ENCODE data around the gene GPATCH1.
"Not testable (repeated sequence)": the region's sequence is repeated elsewhere in the genome, so short reads cannot be mapped to it uniquely, and the experiment has no call there.

GPATCH1 gene

DNA sequence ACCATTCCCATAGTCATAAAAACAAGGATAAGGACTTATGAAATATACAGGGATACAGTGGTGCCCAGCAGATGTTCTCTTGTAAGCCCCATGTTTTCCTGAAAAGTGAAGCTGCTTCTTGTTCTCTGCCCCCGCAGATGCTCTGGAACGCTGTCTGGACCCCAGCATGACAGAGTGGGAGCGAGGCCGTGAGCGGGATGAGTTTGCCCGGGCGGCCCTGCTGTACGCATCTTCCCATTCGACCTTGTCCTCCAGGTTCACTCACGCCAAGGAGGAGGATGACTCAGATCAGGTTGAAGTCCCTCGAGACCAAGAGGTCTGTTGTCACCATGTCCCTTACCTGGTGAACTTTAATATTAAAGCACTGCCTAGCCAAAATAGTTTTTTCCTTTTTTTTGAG is 30.6 kb downstream of the GPATCH1 start:
- DNase-seq (ENCODE audit: low spot score), result no peak

DNA sequence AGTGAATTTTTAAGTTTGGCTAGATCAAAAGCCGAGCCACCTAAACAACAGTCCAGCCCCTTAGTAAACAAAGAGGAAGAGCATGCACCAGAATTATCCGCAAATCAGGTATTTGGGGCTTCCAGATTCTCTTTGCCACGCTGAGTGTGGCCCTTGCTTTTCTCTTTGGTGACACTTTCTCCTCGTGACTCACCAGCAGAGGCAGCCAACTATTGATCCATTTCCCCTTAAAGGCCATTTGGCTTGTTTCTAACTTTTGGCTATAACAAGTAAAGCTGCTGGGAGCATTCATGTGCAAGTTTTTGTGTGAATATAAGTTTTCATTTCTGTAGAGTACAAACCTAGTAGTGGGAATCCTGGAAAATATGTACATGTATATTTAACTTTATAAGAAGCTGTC is 33.3 kb downstream of the GPATCH1 start:
- no peak for DNase-seq (ENCODE audit: low spot score)

DNA sequence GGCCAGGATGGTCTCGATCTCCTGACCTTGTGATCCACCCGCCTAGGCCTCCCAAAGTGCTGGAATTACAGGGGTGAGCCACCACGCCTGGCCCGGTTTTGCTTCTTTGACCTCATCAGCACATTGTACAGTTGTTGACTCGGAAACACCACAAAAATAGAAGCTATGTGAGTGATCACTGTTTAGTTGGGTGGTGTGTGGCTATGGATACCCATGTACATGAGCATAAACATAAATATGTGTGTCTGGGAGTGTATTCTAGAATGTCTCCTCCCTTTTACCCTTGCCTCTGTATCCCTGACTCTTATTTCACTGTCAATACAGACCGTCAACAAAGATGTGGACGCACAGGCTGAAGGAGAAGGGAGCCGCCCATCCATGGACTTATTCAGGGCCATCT is 36.5 kb downstream of the GPATCH1 start:
- no peak for DNase-seq (ENCODE audit: low spot score)

DNA sequence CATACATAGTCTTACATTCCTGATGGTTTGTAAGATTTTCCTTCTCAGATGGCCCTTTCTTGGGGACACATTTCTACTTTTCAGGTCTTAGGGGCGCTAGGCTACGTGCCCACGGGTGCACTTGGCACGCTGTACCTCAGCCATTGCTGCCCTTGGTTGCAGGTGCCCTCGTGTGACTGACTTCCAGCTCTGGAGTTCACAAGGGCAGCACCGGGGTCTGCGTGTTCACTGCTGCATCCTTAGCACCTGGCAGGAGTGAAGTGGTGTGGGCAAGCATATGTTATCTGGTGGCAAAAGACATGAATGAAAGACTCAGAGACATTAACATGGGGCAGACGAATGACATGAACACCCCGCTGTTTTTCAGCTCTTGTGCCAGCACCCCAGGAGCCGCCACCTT is 37.7 kb downstream of the GPATCH1 start:
- no peak for DNase-seq (ENCODE audit: low spot score)

DNA sequence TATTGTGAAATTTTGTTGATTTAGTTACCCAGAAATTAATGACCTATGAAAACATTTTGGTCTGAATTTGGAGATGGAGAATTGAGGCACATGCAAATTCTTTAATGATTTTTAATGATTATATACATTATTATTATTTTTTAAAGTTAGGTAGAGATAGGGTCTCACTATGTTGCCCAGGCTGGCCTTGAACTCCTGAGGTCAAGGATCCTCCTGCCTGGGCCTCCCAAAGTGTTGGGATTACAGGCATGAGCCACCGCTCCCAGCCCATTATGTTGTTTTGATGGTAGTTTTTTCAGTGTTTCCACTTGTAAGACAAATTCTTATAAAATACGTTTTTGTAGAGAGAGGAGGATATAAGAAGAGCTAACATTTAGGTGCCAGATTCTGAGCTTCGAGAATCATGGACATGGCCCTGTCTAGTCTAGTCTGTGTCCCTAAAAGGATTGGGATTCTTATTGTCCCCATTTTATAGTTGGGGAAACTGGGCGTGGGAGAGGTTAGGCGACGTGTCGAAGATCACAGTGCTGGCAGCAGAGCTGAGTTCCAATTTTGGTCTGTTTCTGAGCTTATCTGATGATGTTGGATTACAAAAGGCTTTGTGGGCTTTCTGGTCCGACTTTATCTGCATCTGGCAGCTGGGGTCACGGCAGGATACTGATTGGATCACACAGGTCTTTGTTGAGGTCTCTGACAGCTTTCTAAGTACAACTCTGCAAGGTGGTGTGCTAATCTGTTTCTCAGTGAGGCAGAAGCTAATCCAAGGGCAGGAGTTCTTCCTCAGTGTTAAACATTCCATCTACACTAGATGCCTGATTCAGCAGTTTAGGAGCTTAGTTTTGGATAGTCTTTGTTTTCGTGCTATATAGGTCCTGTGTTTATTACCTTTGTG is 43.5 kb downstream of the GPATCH1 start:
- no peak for DNase-seq (ENCODE audit: low spot score)

DNA sequence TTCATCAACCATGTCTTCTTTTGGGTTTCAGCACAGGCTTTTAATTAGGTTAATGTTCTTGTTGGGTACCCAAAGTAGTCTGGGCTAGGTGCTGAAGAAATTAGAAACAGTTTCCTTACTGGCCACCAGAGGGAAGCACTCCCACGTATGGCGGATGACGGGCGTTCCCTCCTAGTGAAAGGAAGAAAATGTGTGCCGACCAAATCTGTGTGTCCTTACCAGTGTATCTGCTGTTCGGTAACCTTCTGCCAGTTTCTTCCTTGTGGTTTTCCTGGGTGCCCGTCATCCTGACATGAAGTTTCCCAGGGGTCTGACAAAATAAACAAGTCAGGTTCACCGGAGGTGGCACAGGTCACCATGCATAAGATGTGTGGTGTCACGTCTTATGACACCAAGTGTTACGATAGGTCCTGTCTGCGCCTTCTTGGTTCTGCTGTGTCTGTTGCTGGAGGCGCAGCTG is 45.0 kb downstream of the GPATCH1 start:
- no peak for DNase-seq (ENCODE audit: low spot score)

DNA sequence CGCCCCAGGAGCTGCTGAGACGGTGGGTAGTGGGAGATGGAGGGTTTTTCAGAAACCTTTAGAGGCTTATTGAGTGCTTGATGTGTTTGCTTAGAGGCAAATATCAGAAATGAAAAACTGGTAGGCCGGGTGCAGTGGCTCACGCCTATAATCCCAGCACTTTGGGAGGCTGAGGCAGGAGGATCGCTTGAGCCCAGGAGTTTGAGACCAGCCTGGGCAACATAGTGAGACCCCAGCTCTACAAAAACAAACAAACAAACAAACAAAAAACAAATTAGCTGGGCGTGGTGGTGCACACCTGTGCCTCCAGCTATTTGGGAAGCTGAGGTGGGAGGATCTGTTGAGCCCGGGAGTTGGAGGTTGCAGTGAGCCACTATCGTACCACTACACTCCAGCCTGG is 45.7 kb downstream of the GPATCH1 start:
- not testable (repeated sequence) for DNase-seq (ENCODE audit: low spot score)

DNA sequence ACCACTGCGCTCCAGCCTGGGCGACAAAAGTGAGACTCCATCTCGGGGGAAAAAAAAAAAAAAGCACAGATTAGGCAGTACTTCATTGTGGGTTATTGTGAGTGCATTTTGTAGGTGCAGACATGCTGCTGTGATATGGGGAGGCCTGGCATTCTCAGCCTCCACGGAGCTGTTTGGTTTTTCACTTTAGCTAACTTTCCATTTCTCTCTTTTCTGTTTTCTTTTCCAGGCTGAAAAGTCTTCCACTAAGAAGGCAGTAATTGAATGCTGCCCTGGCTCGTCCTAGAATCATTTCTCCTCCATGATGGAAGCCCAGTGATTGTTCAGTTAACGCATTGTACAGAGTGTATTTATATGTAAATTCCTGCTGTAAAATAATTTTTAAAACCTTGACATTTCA is 48.9 kb downstream of the GPATCH1 start:
- no peak for DNase-seq (ENCODE audit: low spot score)

DNA sequence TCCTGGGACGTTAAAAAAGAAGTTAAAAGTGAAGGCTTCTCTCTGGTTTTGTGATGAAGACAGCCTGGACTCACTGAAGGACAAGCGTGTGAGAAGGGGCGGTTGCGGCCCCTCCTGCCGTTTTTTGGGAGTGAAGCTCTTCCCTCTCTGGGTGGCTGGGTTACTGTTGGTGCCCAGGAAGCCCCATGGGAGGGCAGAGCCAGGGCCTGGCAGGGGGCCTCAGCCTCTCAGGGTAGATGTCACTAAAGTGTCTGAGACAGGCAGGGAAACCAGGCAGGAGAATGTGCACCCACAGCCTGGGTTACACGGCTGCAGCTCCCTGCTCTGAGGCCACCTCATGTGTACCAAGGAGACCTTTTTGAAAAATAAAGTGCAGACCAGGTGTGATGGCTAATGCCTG is 49.5 kb downstream of the GPATCH1 start:
- no peak for DNase-seq (ENCODE audit: low spot score)

DNA sequence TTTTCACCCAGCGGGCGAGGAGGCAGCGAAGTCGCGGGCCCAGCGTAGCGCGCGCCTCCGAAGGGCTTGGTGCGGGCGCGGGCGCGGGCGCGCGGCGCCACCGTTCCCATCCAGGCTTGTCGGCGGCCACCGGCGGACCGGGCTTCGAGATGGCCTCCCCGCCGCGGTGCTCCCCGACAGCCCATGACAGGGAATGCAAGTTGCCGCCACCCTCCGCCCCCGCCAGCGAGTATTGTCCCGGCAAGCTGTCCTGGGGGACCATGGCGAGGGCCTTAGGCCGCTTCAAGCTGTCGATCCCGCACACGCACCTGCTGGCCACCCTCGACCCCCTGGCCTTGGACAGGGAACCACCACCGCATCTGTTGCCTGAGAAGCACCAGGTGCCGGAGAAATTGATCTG is 51.0 kb downstream of the GPATCH1 start, which contains the start of gene WDR88:
TSS of gene WDR88 (plus strand) at position 94 of the 400 bp plus-strand sequence. CDS start at position 150, 56 bp downstream.
- DNase-seq (ENCODE audit: low spot score), result no peak

DNA sequence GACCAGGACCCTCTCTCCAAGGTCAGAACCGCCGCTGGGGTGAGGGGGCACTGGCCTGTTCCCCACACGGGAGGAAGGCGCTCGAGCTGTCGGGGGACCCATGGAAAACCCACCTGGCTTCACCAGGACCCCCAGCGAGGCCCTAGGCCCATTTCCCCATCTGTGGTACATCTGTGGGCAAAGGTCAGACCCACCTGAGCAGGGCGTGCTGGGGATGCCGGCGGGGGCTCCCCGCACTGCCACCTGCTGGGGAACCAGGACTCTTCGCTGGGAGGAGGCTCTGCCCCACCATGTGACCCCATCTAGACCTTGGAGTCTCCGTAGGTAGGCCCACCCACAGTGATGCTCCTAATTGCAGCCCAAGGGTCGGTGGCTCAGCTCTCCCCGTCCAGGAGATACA is 51.4 kb downstream of the GPATCH1 start:
- DNase-seq (ENCODE audit: low spot score), result no peak

DNA sequence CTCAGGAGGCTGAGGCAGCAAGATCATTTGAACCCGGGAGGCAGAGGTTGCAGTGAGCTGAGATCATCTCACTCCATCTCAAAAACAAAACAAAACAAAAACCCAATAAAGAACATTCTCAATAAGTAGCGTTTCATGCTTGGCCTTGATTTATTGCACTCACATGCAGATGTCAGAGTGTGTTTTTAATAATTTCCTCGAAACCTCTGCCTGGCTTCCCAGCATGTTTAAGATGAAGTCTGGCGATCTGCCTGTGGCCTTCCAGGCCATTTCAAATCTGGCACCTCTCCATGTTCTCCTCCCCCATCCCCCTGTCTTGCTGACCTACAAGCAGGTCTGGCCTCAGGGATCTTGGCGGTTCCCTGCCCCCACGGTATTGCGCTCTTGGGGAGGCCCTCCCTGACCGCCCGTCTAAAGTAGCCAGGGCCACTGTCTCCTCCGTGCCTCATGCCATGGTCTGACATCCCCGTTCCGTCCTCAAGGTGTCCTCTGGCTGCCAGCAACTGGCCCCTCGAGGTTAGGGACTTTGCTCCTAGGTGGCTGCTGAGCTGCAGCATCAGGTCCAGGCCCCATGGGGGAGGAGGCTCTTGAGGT is 52.6 kb downstream of the GPATCH1 start:
- DNase-seq (ENCODE audit: low spot score), result no peak

DNA sequence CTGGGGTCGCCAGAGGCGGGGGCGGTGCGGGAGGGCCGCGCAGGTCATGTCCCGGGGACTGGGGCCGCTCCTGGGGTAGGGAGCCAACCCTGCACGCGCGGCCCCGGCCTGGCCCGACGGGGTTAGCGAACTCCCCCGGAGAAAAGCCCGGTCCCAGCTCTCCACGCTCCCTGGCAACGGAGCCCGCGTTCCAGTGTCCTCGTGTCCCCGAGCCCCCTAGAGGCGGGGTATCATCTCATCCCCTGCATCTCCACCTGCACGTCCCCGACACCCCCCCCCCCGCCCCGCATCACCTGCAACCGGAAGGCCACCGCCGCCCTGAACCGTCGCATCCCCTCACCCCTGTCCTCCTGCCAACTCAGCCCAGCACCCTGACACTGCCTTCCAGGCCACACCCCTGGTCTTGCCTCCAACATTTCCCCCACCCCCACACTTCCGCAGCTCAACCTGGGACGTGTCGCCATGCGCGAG is 53.6 kb downstream of the GPATCH1 start:
- no peak for DNase-seq (ENCODE audit: low spot score)

DNA sequence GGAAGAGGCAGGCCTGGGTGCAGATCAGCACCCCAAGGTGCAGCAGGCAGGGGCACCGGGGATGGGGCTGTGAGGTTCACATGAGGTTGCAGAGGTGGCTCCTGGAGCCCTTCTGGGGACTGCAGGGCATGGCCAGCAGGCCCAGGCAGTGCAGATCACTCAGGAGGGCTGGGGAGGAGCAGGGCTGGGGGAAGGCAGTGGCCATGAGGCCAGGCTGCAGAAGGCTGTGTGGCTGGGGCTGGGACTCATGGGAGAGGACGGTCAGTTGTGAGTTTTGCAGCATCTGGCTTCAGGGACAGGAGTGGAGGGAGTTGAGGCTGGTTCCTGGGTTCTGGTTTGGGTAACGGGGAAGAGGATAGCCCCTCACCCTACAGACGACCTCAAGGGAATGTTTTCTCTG is 58.2 kb downstream of the GPATCH1 start:
- DNase-seq (ENCODE audit: low spot score), result no peak

DNA sequence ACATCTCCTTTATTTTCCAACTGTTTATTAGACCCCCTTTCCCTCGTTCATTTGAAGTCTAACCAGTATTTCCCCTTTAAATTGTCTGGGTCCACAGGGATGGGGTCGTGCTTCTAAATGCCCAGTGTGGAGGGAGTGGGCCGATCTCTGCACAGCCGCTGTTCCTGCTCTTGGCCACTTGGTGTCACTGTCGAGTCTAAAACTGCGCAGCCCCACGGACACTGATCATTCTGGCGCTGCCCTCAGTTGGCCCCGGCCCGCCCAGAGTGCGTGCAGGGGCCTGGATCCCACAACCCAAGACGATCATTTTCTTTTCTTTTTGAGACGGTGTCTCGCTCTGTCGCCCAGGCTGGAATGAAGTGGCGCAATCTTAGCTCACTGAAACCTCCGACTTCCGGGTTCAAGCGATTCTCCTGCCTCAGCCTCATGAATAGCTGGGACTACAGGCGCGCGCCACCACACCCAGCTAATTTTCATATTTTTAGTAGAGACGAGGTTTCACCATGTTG is 63.0 kb downstream of the GPATCH1 start:
- DNase-seq (ENCODE audit: low spot score), result peak; percentile 79

DNA sequence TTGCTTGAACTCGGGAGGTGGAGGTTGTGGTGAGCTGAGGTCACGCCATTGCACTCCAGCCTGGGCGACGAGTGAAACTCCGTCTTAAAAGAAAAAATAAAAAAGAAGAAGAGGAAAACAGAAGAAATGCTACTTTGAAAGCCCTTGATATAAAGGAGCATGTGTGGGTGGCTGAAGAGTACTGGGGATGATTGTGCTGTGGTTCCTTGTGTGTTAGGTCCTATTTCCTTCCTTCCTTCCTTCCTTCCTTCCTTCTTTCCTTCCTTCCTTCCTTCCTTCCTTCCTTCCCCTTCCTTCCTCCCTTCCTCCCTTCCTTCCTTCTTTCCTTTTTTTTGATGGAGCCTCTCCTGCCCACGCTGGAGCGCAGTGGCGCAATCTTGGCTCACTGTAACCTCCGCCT is 65.2 kb downstream of the GPATCH1 start:
- DNase-seq (ENCODE audit: low spot score), result no peak

DNA sequence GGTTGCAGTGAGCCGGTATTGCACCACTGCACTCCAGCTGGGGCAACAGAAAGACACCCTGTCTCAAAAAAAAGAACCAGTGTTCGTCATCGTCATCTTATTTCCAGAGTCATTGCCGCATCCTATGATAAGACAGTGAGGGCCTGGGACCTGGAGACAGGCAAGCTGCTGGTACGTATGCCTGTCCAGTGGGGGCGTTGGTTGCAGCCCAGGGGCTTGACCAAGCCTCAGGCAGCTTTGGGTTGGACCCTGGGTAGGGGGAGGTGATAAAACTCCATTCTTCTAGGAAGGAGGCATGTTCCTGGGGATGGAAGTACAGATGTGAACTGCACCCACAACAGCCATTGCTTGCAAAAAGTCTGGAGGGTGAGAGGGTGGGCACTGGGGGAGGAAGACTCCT is 66.6 kb downstream of the GPATCH1 start:
- DNase-seq (ENCODE audit: low spot score), result no peak

DNA sequence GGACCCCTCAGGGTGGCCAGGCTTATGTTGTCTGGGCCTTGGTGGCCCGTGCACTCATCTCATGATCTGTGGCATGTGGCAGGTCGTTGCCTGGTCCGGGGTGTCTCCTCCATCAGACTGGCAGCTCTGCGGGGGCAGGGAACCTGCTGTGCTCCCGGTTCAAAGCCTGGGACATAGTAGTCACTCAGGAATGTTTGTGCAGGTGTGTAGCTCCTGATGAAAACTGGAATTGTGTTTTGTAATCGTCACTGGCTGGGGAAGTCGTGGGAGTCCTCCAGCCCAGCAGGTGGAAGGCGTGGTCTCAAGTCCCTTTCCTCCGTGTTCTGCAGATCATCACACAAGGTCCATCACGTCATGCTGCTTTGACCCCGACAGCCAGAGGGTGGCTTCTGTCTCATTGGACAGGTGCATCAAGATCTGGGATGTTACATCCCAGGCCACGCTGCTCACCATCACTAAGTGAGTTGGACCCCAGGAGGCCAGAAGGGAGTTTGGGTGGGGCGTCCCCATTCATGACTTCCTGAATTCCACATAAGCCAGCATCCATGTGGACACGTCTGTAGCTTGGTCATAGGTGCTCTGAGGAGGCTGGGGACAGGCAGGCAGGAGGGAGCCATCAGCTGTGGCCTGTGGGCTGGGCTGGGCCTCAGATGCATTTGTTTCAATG is 70.0 kb downstream of the GPATCH1 start:
- no peak for DNase-seq (ENCODE audit: low spot score)

DNA sequence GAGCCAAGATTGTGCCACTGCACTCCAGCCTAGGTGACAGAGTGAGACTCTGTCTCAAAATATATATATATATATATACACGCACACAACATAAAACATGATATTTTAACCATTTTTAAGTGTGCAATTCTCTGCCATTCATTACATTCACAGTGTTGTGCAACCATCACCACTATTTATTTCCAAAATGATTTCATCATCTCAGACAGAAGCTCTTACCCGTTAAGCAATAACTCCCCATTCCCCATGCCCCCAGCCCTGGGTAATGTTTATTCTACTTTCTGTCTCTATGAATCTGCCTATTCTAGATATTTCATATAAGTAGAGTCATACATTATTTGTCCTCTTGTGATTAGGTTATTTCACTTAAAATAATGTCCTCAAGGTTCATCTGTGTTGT is 71.2 kb downstream of the GPATCH1 start:
- no peak for DNase-seq (ENCODE audit: low spot score)

DNA sequence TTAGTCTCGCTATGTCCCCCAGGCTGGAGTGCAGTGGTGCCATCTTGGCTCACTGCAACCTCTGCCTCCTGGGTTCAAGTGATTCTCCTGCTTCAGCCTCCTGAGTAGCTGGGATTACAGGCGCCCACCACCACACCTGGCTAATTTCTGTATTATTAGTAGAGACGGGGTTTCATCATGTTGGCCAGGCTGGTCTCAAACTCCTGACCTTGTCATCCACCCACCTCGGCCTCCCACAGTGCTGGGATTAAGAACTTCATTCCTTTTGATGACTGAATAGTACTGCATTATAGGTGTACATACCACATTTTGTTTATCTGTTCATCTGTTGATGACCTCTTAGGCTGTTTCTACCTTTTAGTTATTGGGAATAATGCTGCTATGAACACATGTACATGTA is 71.6 kb downstream of the GPATCH1 start:
- not testable (repeated sequence) for DNase-seq (ENCODE audit: low spot score)

DNA sequence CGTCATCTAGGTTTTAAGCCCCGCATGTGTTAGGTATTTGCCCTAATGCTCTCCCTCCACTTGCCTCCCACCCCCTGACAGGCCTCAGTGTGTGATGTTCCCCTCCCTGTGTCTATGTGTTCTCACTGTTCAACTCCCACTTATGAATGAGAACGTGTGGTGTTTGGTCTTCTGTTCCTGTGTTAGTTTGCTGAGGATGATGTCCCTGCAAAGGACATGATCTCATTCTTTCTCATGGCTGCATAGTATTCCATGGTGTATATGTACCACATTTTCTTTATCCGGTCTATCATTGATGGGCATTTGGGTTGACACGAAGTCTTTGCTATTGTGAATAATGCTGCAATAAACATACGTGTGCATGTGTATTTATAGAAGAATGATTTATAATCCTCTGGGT is 73.3 kb downstream of the GPATCH1 start:
- DNase-seq (ENCODE audit: low spot score), result not testable (repeated sequence)

DNA sequence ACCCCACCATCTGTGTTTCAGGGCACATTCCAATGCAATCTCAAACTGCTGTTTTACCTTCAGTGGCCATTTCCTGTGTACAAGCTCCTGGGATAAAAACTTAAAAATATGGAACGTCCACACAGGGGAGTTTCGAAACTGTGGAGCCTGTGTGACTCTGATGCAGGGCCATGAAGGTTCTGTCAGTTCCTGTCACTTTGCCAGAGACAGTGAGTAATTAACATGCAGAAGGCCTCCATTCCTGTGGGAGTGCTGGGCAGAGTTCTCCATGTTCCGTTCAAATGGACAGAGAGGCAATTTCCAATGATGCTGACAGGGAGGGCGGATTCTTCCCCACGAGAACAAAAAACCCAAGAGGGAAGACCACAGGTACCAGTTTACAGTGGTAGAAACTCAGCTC is 75.4 kb downstream of the GPATCH1 start:
- DNase-seq (ENCODE audit: low spot score), result no peak

DNA sequence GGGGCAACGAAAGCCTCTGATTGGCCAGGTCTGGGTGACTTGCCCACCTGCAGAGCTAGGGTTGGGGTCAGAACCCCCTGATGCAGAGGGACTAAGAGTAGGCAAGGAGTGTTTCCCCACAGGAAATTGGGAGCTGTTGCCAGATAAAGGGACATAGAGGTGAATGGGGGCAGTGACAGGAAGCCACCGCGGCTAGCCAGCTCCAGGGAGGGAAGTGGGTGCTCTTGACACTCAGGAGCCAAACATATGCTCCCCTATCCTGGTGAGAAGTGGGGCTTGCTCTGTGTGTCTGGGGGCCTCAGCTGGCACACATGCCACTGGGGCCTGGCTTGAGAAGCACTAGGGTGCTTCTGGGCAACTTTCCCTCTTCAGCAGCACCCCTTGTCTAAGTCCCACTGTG is 76.9 kb downstream of the GPATCH1 start:
- no peak for DNase-seq (ENCODE audit: low spot score)
